ENCODE data around the gene DNMT3A.

DNA sequence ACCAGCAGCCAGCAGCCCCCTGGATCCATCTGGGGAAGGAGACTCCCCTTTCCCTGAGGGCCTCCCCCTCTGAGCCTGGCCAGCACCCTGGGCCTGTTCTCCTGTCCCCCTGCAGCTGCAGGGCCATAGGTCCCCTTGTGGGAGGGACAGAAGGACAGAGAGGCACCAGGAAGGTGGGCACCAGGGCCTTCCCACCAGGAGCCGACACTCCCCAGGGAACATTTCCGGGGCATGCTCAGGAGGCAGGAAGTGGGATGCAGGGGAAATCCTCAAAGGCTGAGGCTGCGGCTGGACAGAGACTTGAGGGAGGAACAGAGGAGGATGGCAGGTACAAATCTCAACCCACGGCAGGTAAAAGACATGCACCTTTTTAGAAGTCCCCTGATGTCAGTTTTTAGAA, 14.4 kb upstream of the DNMT3A start:
- TF ChIP-seq, protein P1, sequence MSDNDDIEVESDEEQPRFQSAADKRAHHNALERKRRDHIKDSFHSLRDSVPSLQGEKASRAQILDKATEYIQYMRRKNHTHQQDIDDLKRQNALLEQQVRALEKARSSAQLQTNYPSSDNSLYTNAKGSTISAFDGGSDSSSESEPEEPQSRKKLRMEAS (IDR thresholded peaks at IDR 0.05; ENCODE audit: insufficient read depth, insufficient read length) = no peak
- TF ChIP-seq POLR2A (IDR thresholded peaks at IDR 0.05; ENCODE audit: low read depth, low read length) (no peak), JUN (IDR thresholded peaks at IDR 0.05; ENCODE audit: borderline replicate concordance, insufficient read depth, insufficient read length, low read depth) (no peak), EZH2 (IDR thresholded peaks at IDR 0.05; ENCODE audit: borderline replicate concordance, low read depth, low read length, severe bottlenecking) (no peak), POLR2AphosphoS5 (IDR thresholded peaks at IDR 0.05; ENCODE audit: insufficient read depth, low read depth, low read length) (no peak), MYC (IDR thresholded peaks at IDR 0.05; ENCODE audit: low read depth, low read length) (no peak), FOS (IDR thresholded peaks at IDR 0.05; ENCODE audit: borderline replicate concordance, insufficient read depth, low read length) (no peak)
- TF ChIP-seq, protein P2, sequence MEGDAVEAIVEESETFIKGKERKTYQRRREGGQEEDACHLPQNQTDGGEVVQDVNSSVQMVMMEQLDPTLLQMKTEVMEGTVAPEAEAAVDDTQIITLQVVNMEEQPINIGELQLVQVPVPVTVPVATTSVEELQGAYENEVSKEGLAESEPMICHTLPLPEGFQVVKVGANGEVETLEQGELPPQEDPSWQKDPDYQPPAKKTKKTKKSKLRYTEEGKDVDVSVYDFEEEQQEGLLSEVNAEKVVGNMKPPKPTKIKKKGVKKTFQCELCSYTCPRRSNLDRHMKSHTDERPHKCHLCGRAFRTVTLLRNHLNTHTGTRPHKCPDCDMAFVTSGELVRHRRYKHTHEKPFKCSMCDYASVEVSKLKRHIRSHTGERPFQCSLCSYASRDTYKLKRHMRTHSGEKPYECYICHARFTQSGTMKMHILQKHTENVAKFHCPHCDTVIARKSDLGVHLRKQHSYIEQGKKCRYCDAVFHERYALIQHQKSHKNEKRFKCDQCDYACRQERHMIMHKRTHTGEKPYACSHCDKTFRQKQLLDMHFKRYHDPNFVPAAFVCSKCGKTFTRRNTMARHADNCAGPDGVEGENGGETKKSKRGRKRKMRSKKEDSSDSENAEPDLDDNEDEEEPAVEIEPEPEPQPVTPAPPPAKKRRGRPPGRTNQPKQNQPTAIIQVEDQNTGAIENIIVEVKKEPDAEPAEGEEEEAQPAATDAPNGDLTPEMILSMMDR (IDR thresholded peaks at IDR 0.05; ENCODE audit: extremely low read depth in 1 of 2, insufficient read depth in 1 of 2, low read depth in 1 of 2, low read length in 2 of 2) = no peak
